HL-60 (cell line): ENCODE measurements around the gene DIAPH1.
A peak's percentile ranks its signal among the peaks of the same experiment; 100 is the strongest.

Experiments used
- DNase-seq, 2 experiments: peaks; one replicate each; pipeline ENCODE4 v3.0.0-alpha.2; 2010 to 2020; ENCODE audit warnings: low read depth in 1 of 2, low spot score in 1 of 2
- H3K27ac ChIP-seq: fragments of 250-450 bp; sonication (Bioruptor Pico); replicated peaks from 2 replicates; pipeline ENCODE4 v1.5.1; 2020; ENCODE audit warnings: mild to moderate bottlenecking, moderate library complexity
- H3K27me3 ChIP-seq: fragments of 250-450 bp; sonication (Bioruptor Pico); 2 replicates; pipeline ENCODE4 v1.5.1; 2021; ENCODE audit warnings: mild to moderate bottlenecking, moderate library complexity; ENCODE audit not compliant: insufficient read depth, poor library complexity, severe bottlenecking
- H3K4me3 ChIP-seq: replicated peaks from 2 replicates; pipeline ENCODE4 v1.5.1; 2011; ENCODE audit warnings: mild to moderate bottlenecking, control low read depth, low read length; ENCODE audit not compliant: insufficient read depth
- GABPA ChIP-seq: IDR thresholded peaks from 2 replicates; pipeline ENCODE4 v1.6.1; 2012; ENCODE audit warnings: low read depth
- POLR2AphosphoS5 ChIP-seq: IDR thresholded peaks from 2 replicates; pipeline ENCODE4 v1.6.1; 2012; ENCODE audit warnings: low read depth
- SPI1 ChIP-seq: IDR thresholded peaks from 2 replicates; pipeline ENCODE4 v1.6.1; 2012; ENCODE audit warnings: low read depth, mild to moderate bottlenecking, borderline replicate concordance
- TF ChIP-seq, protein P1 (sequence below): IDR thresholded peaks from one replicate; pipeline ENCODE4 v1.5.1; 2011; ENCODE audit warnings: low read length, control low read depth, inconsistent platforms; ENCODE audit not compliant: insufficient read depth
- TF ChIP-seq, protein P2 (sequence below): IDR thresholded peaks from 2 replicates; pipeline ENCODE4 v1.6.1; 2012; ENCODE audit warnings: low read depth; ENCODE audit not compliant: insufficient replicate concordance

The DIAPH1 gene

DNA sequence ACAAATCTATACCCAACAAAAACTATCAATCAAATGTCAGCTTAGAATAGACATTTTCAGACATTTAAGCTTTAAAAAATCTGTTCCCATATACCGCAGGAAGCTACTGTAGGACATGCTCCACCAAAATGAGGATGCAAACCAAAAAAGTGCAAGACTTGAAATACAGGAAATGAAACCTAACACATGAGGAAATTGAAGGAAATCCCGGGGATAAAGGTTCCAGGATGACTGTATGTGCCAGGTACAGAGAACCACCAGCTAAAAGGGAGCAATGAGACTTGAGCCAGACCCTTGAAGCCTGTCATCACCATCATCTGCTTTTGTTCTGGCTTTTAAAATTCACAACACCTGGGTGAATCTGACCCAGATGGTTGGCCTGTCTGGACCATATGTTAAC lies 21.4 kb downstream of the DIAPH1 start:
- Histone ChIP-seq H3K4me3 (no peak overlapping the region), H3K27ac (no peak overlapping the region)
- TF ChIP-seq GABPA (no peak), POLR2AphosphoS5 (no peak), SPI1 (peak; percentile 36; the same call in 1 of the 2 replicates)
- TF ChIP-seq, protein P1, sequence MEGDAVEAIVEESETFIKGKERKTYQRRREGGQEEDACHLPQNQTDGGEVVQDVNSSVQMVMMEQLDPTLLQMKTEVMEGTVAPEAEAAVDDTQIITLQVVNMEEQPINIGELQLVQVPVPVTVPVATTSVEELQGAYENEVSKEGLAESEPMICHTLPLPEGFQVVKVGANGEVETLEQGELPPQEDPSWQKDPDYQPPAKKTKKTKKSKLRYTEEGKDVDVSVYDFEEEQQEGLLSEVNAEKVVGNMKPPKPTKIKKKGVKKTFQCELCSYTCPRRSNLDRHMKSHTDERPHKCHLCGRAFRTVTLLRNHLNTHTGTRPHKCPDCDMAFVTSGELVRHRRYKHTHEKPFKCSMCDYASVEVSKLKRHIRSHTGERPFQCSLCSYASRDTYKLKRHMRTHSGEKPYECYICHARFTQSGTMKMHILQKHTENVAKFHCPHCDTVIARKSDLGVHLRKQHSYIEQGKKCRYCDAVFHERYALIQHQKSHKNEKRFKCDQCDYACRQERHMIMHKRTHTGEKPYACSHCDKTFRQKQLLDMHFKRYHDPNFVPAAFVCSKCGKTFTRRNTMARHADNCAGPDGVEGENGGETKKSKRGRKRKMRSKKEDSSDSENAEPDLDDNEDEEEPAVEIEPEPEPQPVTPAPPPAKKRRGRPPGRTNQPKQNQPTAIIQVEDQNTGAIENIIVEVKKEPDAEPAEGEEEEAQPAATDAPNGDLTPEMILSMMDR, result no peak
- TF ChIP-seq, protein P2, sequence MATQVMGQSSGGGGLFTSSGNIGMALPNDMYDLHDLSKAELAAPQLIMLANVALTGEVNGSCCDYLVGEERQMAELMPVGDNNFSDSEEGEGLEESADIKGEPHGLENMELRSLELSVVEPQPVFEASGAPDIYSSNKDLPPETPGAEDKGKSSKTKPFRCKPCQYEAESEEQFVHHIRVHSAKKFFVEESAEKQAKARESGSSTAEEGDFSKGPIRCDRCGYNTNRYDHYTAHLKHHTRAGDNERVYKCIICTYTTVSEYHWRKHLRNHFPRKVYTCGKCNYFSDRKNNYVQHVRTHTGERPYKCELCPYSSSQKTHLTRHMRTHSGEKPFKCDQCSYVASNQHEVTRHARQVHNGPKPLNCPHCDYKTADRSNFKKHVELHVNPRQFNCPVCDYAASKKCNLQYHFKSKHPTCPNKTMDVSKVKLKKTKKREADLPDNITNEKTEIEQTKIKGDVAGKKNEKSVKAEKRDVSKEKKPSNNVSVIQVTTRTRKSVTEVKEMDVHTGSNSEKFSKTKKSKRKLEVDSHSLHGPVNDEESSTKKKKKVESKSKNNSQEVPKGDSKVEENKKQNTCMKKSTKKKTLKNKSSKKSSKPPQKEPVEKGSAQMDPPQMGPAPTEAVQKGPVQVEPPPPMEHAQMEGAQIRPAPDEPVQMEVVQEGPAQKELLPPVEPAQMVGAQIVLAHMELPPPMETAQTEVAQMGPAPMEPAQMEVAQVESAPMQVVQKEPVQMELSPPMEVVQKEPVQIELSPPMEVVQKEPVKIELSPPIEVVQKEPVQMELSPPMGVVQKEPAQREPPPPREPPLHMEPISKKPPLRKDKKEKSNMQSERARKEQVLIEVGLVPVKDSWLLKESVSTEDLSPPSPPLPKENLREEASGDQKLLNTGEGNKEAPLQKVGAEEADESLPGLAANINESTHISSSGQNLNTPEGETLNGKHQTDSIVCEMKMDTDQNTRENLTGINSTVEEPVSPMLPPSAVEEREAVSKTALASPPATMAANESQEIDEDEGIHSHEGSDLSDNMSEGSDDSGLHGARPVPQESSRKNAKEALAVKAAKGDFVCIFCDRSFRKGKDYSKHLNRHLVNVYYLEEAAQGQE, result no peak

DNA sequence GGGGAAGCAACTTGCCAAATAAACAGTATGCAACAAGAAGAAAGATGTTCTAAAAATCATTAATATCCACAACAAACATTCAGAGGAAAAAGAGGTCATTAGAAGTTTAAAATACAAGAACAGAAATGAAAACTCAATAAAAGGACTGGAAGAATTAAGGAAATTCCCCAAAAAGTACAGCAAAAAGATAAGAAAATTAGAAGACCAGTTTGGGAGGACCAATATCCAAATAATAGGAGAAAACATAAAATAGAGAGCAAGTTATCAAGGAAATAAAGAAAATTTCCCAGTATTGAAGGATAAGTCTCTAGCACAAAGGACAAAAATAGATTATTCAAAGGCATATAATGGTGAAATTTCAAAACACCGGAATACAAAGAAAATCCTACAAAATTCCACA lies 21.9 kb downstream of the DIAPH1 start:
- no peak for TF ChIP-seq SPI1
- TF ChIP-seq, protein P2, result no peak
- no peak for TF ChIP-seq GABPA
- no peak for TF ChIP-seq POLR2AphosphoS5
- TF ChIP-seq, protein P1, result no peak

More for the DNA sequence above, 21.4 kb downstream of the DIAPH1 start:
- H3K27me3 ChIP-seq, result no peaks in the 10 kb centered on the region
- DNase-seq, result no peak

DNA sequence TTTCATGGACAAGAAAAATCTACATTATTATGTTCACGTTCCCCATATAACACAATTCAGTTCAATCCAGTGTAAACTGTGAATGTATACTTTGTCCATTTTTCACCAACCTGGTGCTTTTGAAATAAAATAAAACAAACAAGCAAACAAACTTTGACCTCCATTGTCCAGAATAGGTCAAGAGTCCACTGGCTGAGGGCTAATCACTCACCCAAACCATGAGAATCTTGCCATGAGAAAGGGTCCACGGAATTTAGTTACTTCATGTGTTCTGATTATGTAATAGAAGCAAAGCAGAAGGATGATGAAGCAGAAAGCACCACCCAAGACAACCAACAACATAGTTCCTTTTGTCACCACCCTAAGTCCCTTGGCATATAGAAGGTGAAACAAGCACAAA lies 28.7 kb downstream of the DIAPH1 start:
- Histone ChIP-seq H3K4me3 (no peak overlapping the region), H3K27ac (peak overlapping the region; percentile 41), H3K27me3 (no peaks in the 10 kb centered on the region)
- peak; percentile 50 to 52 for DNase-seq
- TF ChIP-seq GABPA (no peak), POLR2AphosphoS5 (no peak), SPI1 (no peak)
- TF ChIP-seq, protein P1, result no peak
- TF ChIP-seq, protein P2, result no peak

More for the DNA sequence above, 21.9 kb downstream of the DIAPH1 start:
- H3K4me3 ChIP-seq, result no peak overlapping the region
- no peak for DNase-seq
- no peak overlapping the region for H3K27ac ChIP-seq
- no peaks in the 10 kb centered on the region for H3K27me3 ChIP-seq
